DOHH2 (cell line): ENCODE measurements around the gene HTR3A.

Experiments
- H3F3A ChIP-seq: fragments of 200-600 bp; sonication (generic), shearing (Covaris generic); 2 replicates; pipeline ENCODE4 v1.6.0; 2016; ENCODE audit warnings: antibody characterized with exemption, mild to moderate bottlenecking; ENCODE audit not compliant: control insufficient read depth, insufficient read depth
- H3K27ac ChIP-seq: fragments of 200-600 bp; sonication (generic); 2 replicates; pipeline ENCODE4 v1.5.1; 2014; ENCODE audit warnings: low read depth, mild to moderate bottlenecking, low read length, moderate library complexity
- H3K27me3 ChIP-seq: fragments of 200-600 bp; sonication (generic); 2 replicates; pipeline ENCODE4 v1.6.1; 2014; ENCODE audit warnings: mild to moderate bottlenecking, low read length, mixed read lengths; ENCODE audit not compliant: control insufficient read depth
- H3K36me3 ChIP-seq: fragments of 200-600 bp; sonication (generic); 2 replicates; pipeline ENCODE4 v1.6.1; 2014; ENCODE audit warnings: mild to moderate bottlenecking, low read length, moderate library complexity, mixed read lengths; ENCODE audit not compliant: control insufficient read depth
- H3K4me1 ChIP-seq: fragments of 200-600 bp; sonication (generic); 2 replicates; pipeline ENCODE4 v1.6.1; 2014; ENCODE audit warnings: mild to moderate bottlenecking, low read length, mixed read lengths; ENCODE audit not compliant: control insufficient read depth
- H3K4me2 ChIP-seq: fragments of 200-600 bp; sonication (generic); 2 replicates; pipeline ENCODE4 v1.6.0; 2014; ENCODE audit warnings: mild to moderate bottlenecking, low read length, moderate library complexity
- H3K4me3 ChIP-seq: fragments of 200-600 bp; sonication (generic); 2 replicates; pipeline ENCODE4 v1.5.1; 2014; ENCODE audit warnings: mild to moderate bottlenecking, low read length, mixed read lengths
- H3K79me2 ChIP-seq: fragments of 200-600 bp; sonication (generic); 2 replicates; pipeline ENCODE4 v1.6.1; 2014; ENCODE audit warnings: mild to moderate bottlenecking, low read length, mixed read lengths; ENCODE audit not compliant: control insufficient read depth
- H3K9me2 ChIP-seq: fragments of 200-600 bp; sonication (generic); replicated peaks from 2 replicates; pipeline ENCODE4 v1.6.1; 2014; ENCODE audit warnings: mild to moderate bottlenecking, low read length, mixed read lengths; ENCODE audit not compliant: control insufficient read depth
- H3K9me3 ChIP-seq: fragments of 200-600 bp; sonication (generic); 2 replicates; pipeline ENCODE4 v1.6.1; 2014; ENCODE audit warnings: antibody characterized with exemption, low read length, mixed read lengths; ENCODE audit not compliant: control insufficient read depth, insufficient read depth
- H4K20me1 ChIP-seq: fragments of 200-600 bp; sonication (generic); 2 replicates; pipeline ENCODE4 v1.6.0; 2014; ENCODE audit warnings: low read depth, mild to moderate bottlenecking, antibody characterized with exemption, low read length, moderate library complexity; ENCODE audit not compliant: control insufficient read depth, insufficient read depth
- EZH2phosphoT487 ChIP-seq: fragments of 200-600 bp; sonication (generic); IDR thresholded peaks from 2 replicates; pipeline ENCODE4 v1.6.1; 2017; ENCODE audit warnings: borderline replicate concordance, mild to moderate bottlenecking, antibody characterized with exemption, low read length, moderate library complexity, mixed read lengths
- TF ChIP-seq, protein P1 (sequence below): fragments of 200-600 bp; sonication (generic); IDR thresholded peaks from one replicate; pipeline ENCODE4 v1.5.1; 2014; ENCODE audit warnings: antibody characterized with exemption, mild to moderate bottlenecking, low read depth, low read length; ENCODE audit not compliant: poor library complexity, severe bottlenecking

The HTR3A gene

DNA sequence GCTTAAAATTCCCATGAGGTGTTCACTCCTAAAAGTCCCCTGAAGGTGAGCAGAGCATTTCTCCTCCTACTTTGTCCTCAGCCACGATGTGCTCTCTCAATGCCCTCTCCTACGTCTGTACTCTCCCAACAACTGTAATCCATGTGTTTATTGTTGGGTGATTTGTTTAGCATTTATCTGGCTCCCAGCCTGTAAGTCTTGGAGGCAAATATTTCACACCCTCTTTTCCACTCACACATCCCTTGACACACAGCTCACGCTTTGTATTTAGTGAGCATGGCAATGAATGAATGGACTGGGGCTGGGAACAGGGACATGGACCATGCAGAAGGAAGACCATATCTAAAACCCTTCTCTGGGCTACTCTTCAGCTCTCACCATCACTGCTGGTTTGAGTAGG lies 22.6 kb downstream of the HTR3A start:
- Histone ChIP-seq H3K36me3 (no peaks in the 10 kb centered on the region), H3K27me3 (peaks cover 17% of the 10 kb centered on the region), H3K9me3 (no peaks in the 10 kb centered on the region), H3K27ac (no peak overlapping the region), H3F3A (no peaks in the 10 kb centered on the region), H3K79me2 (no peaks in the 10 kb centered on the region), H3K4me3 (no peak overlapping the region), H3K4me1 (no peaks in the 10 kb centered on the region), H4K20me1 (no peaks in the 10 kb centered on the region), H3K4me2 (no peak overlapping the region), H3K9me2 (no peaks in the 10 kb centered on the region)
- TF ChIP-seq, protein P1, sequence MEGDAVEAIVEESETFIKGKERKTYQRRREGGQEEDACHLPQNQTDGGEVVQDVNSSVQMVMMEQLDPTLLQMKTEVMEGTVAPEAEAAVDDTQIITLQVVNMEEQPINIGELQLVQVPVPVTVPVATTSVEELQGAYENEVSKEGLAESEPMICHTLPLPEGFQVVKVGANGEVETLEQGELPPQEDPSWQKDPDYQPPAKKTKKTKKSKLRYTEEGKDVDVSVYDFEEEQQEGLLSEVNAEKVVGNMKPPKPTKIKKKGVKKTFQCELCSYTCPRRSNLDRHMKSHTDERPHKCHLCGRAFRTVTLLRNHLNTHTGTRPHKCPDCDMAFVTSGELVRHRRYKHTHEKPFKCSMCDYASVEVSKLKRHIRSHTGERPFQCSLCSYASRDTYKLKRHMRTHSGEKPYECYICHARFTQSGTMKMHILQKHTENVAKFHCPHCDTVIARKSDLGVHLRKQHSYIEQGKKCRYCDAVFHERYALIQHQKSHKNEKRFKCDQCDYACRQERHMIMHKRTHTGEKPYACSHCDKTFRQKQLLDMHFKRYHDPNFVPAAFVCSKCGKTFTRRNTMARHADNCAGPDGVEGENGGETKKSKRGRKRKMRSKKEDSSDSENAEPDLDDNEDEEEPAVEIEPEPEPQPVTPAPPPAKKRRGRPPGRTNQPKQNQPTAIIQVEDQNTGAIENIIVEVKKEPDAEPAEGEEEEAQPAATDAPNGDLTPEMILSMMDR: no peak
- no peak for TF ChIP-seq EZH2phosphoT487

DNA sequence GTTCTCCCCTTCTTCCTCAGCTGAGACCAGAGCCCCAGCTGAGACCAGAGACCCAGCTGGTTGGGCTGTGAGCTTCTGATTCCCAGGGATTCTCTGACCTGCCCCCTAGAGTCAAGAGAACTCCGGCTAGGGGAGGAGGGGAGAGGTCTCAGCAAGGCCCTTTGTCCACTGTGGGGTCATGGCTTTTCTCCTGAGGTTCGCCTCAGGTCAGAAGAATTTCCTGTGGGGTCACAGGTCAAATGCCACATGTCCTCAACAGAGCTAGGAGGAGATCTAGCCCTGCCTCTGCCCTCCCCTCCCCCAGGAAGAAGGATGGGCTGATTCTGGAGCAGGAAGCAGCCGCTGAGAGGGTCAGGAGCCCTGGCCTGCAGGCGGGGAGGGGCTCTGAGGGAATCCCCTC lies 23.7 kb downstream of the HTR3A start:
- Histone ChIP-seq H4K20me1 (no peaks in the 10 kb centered on the region), H3K4me2 (no peak overlapping the region), H3K4me1 (no peaks in the 10 kb centered on the region), H3K9me3 (no peaks in the 10 kb centered on the region), H3K4me3 (no peak overlapping the region), H3K79me2 (no peaks in the 10 kb centered on the region), H3K27ac (no peak overlapping the region), H3K36me3 (no peaks in the 10 kb centered on the region), H3K9me2 (no peaks in the 10 kb centered on the region), H3K27me3 (peaks cover 20% of the 10 kb centered on the region), H3F3A (no peaks in the 10 kb centered on the region)
- no peak for TF ChIP-seq EZH2phosphoT487
- TF ChIP-seq, protein P1: no peak

DNA sequence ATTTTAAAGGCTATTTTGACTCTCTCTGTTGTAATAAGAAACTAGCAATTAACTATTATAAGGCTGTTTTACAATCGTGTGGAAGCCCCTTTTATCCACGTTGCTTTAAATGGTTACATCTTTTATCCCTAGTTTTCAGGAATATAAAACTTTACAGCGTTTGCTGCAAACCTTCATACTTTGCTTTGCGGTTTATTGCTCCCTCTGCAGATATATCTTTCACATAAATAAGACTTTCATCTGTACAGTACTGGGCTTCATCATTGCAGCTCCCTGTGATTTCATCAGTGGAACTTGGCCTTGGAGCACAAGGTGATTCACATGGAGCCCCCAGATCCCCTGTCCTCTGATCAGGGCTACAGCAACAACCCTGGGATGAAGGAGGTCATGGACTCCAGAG lies 25.6 kb downstream of the HTR3A start:
- TF ChIP-seq EZH2phosphoT487: no peak
- TF ChIP-seq, protein P1: no peak
- Histone ChIP-seq H4K20me1 (no peaks in the 10 kb centered on the region), H3K79me2 (no peaks in the 10 kb centered on the region), H3F3A (no peaks in the 10 kb centered on the region), H3K4me2 (no peak overlapping the region), H3K9me3 (no peaks in the 10 kb centered on the region), H3K4me1 (no peaks in the 10 kb centered on the region), H3K36me3 (no peaks in the 10 kb centered on the region), H3K4me3 (no peak overlapping the region), H3K27me3 (peaks cover 27% of the 10 kb centered on the region), H3K27ac (no peak overlapping the region), H3K9me2 (no peaks in the 10 kb centered on the region)

DNA sequence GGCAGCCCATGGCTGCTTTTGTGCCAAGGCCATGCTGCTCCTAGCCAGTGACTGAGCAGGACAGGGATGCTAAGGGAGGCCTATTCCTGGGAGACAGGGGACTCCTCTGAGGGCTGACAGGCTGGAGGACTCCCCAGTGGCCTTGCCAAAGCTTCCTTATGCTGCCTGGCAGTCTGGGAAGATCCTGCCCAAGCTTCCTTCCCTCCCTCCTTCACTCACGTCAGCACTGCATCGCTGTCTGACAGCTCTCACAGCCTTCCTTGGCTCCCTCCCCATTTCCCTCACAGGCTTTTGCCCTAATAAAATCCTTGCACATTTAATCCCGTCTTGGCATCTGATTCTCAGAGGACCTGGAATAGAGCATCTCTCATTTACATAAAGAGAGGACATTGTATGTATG lies 26.5 kb downstream of the HTR3A start:
- Histone ChIP-seq H3K79me2 (no peaks in the 10 kb centered on the region), H3K9me3 (no peaks in the 10 kb centered on the region), H3K9me2 (no peaks in the 10 kb centered on the region), H3K4me1 (no peaks in the 10 kb centered on the region), H3K36me3 (no peaks in the 10 kb centered on the region), H3K4me2 (no peak overlapping the region), H4K20me1 (no peaks in the 10 kb centered on the region), H3F3A (no peaks in the 10 kb centered on the region), H3K27me3 (peaks cover 27% of the 10 kb centered on the region), H3K27ac (no peak overlapping the region), H3K4me3 (no peak overlapping the region)
- TF ChIP-seq, protein P1: no peak
- TF ChIP-seq EZH2phosphoT487: no peak
